ENCODE measurements around the gene DGKD.

DNA sequence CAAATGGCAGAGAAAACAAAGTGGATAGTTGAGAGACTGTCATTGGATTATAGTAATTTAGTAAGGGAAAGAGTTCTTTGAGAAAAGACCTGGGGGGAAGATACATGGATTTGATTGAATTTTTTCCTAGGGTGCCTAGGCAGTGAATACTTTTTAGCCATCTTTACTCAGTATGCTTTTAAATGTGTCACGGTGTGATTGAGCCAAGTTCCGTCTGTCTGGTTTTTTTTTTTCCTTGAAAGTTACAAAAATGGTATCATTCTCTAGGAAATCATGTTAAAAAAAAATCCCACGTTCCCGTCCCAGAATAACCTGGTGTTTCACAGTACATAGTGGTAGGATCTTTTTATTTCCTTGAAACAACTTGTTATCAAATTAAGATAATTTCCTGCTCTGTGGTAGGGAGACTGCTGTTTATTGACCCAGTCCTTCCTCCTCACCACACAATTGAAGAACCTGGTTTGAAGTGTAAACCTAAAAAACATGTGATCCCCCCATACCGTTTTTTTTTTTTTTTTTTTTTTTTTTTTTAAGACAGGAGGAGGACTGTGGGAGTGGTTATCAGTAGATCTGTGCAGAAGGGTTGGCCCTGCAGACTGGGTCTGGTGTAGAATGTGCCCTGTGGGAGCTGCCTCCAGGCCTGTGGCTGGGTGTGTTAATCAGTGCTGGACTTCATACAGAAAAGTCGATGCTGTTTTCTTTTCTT is 55.1 kb downstream of the DGKD start:
- TF ChIP-seq CTCF (IDR thresholded peaks at IDR 0.05; ENCODE audit: low read depth, low read length): no peak
- no peak for TF ChIP-seq EZH2phosphoT487 (IDR thresholded peaks at IDR 0.05; ENCODE audit: low read depth)

Measured in OCI-LY3 (cell line).